ENCODE results near the gene OPCML. TPM values are rescaled to one million over a fixed set of nuclear protein-coding genes. Genes with fewer than 3 reads are reported as not detected.
A peak's percentile ranks its signal among the peaks of the same experiment; 100 is the strongest.

OPCML gene
- polyA plus RNA-seq, 3 donors: not detected

DNA sequence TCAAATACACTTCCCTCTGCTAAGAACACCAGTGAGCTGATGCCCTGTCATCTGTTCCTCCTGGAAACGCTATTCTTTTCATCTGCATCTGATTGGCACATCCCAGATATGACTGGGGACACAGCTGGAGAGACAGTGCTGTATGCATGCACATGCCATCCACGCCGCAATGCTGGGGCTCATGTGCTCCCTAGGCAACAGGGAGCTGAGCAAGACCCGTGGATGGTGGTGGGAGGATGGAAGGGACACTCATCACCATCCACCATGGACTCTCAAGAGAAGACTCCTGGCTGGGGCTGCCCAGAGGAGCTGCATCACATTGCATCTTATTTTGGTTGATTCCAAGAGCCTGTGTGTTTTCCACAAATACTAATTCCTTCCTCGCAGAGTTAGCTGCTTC is 534.9 kb downstream of the OPCML start:
- Mint-ChIP-seq H3K4me1 (no peaks in the 10 kb centered on the region), H3K4me3 (no peak overlapping the region), H3K27me3 (ENCODE audit: low read depth in 3 of 3) (peaks cover 7 to 15% (median 13%) of the 10 kb centered on the region in 3 donors), H3K36me3 (no peaks in the 10 kb centered on the region), H3K9me3 (peaks cover 0 to 14% (median 4%) of the 10 kb centered on the region in 7 donors), H3K27ac (peak overlapping the region in 1 of 7 donors; percentile 76)
- H3K36me3 ChIP-seq (replicated peaks in 1 of 2; ENCODE audit: control insufficient read depth in 1 of 2, insufficient read depth in 2 of 2, low read length in 2 of 2): no peaks in the 10 kb centered on the region
- intact Hi-C loops (cut with micrococcal nuclease): no loop called here
- 73% methylated on average over 2 of the region's 5 CpGs for WGBS (ENCODE audit: insufficient coverage)
- no peaks in the 10 kb centered on the region for H3K79me2 ChIP-seq (ENCODE audit: insufficient read depth, low read length)
- H4K20me1 ChIP-seq (ENCODE audit: insufficient read depth, low read length): no peaks in the 10 kb centered on the region
- no peak overlapping the region for H3K4me3 ChIP-seq (replicated peaks in 1 of 3; ENCODE audit: low read depth in 2 of 3, low read length in 3 of 3)
- H3K4me2 ChIP-seq (replicated peaks; ENCODE audit: extremely low read depth, low read length, poor library complexity, severe bottlenecking): no peak overlapping the region
- TF ChIP-seq, protein P1, sequence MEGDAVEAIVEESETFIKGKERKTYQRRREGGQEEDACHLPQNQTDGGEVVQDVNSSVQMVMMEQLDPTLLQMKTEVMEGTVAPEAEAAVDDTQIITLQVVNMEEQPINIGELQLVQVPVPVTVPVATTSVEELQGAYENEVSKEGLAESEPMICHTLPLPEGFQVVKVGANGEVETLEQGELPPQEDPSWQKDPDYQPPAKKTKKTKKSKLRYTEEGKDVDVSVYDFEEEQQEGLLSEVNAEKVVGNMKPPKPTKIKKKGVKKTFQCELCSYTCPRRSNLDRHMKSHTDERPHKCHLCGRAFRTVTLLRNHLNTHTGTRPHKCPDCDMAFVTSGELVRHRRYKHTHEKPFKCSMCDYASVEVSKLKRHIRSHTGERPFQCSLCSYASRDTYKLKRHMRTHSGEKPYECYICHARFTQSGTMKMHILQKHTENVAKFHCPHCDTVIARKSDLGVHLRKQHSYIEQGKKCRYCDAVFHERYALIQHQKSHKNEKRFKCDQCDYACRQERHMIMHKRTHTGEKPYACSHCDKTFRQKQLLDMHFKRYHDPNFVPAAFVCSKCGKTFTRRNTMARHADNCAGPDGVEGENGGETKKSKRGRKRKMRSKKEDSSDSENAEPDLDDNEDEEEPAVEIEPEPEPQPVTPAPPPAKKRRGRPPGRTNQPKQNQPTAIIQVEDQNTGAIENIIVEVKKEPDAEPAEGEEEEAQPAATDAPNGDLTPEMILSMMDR (IDR thresholded peaks at IDR 0.05): no peak
- H3K27me3 ChIP-seq (ENCODE audit: control insufficient read depth in 2 of 2, insufficient read depth in 2 of 2, low read length in 2 of 2): no peaks in the 10 kb centered on the region
- no peak overlapping the region for H2AFZ ChIP-seq (ENCODE audit: insufficient read depth, low read depth, low read length, poor library complexity, severe bottlenecking)
- H3K9me3 ChIP-seq (replicated peaks in 1 of 2; ENCODE audit: control insufficient read depth in 1 of 2, insufficient read depth in 1 of 2, low read length in 2 of 2): no peaks in the 10 kb centered on the region
- no peak for DNase-seq
- no peak overlapping the region for H3K9ac ChIP-seq (ENCODE audit: insufficient read depth, low read length, poor library complexity, severe bottlenecking)
- no peak overlapping the region for H3K27ac ChIP-seq (ENCODE audit: low read depth in 1 of 2, low read length in 2 of 2)
- no peaks in the 10 kb centered on the region for H3K4me1 ChIP-seq (ENCODE audit: control insufficient read depth in 1 of 2, insufficient read depth in 2 of 2, low read length in 2 of 2)

DNA sequence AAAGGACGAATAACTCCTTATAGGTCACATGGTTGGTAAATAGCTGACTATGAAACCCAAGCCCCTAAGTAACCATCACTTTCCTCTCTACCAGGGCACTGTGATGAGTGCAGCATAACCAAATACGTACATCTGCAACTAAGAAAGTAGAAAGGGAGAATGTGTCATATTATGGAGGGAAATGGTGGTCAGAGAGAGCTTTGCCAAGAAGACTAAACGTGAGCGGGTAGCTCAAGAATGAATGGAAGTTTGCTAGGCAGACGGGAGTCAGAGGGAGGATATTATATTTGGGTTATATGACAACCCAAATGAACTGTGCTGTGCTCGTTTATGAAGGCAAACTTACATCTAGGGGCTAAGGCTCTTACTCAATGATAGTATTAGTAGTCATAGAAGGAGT is 537.3 kb downstream of the OPCML start:
- Histone ChIP-seq H4K20me1 (ENCODE audit: insufficient read depth, low read length) (no peaks in the 10 kb centered on the region), H2AFZ (ENCODE audit: insufficient read depth, low read depth, low read length, poor library complexity, severe bottlenecking) (no peak overlapping the region), H3K9ac (ENCODE audit: insufficient read depth, low read length, poor library complexity, severe bottlenecking) (no peak overlapping the region), H3K27me3 (ENCODE audit: control insufficient read depth in 2 of 2, insufficient read depth in 2 of 2, low read length in 2 of 2) (no peaks in the 10 kb centered on the region), H3K36me3 (replicated peaks in 1 of 2; ENCODE audit: control insufficient read depth in 1 of 2, insufficient read depth in 2 of 2, low read length in 2 of 2) (no peaks in the 10 kb centered on the region), H3K4me3 (replicated peaks in 1 of 3; ENCODE audit: low read depth in 2 of 3, low read length in 3 of 3) (no peak overlapping the region), H3K4me1 (ENCODE audit: control insufficient read depth in 1 of 2, insufficient read depth in 2 of 2, low read length in 2 of 2) (no peaks in the 10 kb centered on the region), H3K79me2 (ENCODE audit: insufficient read depth, low read length) (no peaks in the 10 kb centered on the region), H3K9me3 (replicated peaks in 1 of 2; ENCODE audit: control insufficient read depth in 1 of 2, insufficient read depth in 1 of 2, low read length in 2 of 2) (no peaks in the 10 kb centered on the region), H3K27ac (ENCODE audit: low read depth in 1 of 2, low read length in 2 of 2) (no peak overlapping the region), H3K4me2 (replicated peaks; ENCODE audit: extremely low read depth, low read length, poor library complexity, severe bottlenecking) (no peak overlapping the region)
- no peak for DNase-seq
- Mint-ChIP-seq H3K27me3 (ENCODE audit: low read depth in 3 of 3) (peaks cover 9 to 15% (median 11%) of the 10 kb centered on the region in 3 donors), H3K36me3 (no peaks in the 10 kb centered on the region), H3K4me1 (no peaks in the 10 kb centered on the region), H3K9me3 (peaks cover 0 to 7% (median 1%) of the 10 kb centered on the region in 7 donors), H3K4me3 (no peak overlapping the region), H3K27ac (no peak overlapping the region)
- intact Hi-C loops (cut with micrococcal nuclease): no loop called here
- TF ChIP-seq, protein P1 (IDR thresholded peaks at IDR 0.05): no peak
- WGBS (ENCODE audit: insufficient coverage): 78% methylated on average over 4 of the region's 6 CpGs
